ENCODE results near the gene IL1R2.

DNA sequence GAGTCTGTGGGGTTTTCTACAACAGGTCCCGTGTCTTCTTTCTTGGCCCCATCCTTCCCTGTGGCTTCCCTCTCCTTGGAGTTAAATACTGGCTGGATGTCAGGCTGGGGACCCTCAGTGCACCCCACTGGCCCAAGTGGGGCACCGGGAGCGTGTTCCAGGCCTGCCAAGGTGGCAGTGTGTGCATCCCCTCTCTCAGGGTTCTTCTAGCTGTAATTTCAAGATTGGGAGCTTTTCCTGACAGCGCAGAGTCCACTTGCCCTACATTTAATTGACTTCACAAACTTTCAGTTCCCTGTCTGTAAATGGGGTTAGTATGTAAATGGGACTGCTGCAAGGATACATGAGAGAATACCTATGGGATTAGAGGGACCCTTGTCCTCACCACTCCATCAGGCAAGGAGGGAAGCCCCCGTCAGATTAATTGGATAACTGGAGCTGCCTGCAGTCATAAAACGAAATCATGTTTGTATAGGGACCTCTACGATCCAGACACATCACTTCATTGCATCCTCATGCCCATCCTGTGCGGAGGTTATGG lies 66.6 kb downstream of the IL1R2 start:
- TF ChIP-seq, protein P1, sequence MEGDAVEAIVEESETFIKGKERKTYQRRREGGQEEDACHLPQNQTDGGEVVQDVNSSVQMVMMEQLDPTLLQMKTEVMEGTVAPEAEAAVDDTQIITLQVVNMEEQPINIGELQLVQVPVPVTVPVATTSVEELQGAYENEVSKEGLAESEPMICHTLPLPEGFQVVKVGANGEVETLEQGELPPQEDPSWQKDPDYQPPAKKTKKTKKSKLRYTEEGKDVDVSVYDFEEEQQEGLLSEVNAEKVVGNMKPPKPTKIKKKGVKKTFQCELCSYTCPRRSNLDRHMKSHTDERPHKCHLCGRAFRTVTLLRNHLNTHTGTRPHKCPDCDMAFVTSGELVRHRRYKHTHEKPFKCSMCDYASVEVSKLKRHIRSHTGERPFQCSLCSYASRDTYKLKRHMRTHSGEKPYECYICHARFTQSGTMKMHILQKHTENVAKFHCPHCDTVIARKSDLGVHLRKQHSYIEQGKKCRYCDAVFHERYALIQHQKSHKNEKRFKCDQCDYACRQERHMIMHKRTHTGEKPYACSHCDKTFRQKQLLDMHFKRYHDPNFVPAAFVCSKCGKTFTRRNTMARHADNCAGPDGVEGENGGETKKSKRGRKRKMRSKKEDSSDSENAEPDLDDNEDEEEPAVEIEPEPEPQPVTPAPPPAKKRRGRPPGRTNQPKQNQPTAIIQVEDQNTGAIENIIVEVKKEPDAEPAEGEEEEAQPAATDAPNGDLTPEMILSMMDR (conservative IDR thresholded peaks at IDR 0.05; ENCODE audit: low read depth, low read length): no peak
- no peak for TF ChIP-seq EZH2 (IDR thresholded peaks at IDR 0.05; ENCODE audit: borderline replicate concordance, low read depth, low read length, poor library complexity, severe bottlenecking)

All from A673 (cell line).